SK-N-MC (cell line): ENCODE data around the gene VASP.

Source experiments
- DNase-seq: peaks from one replicate; pipeline ENCODE4 v3.0.0-alpha.2; 2011; ENCODE audit warnings: low read depth, low spot score
- H3K27ac ChIP-seq: fragments of 200-600 bp; sonication (generic); 2 replicates; pipeline ENCODE4 v1.5.1; 2016; ENCODE audit warnings: mixed run types
- H3K36me3 ChIP-seq: fragments of 200-600 bp; sonication (generic); 2 replicates; pipeline ENCODE4 v1.6.1; 2017; ENCODE audit warnings: antibody characterized with exemption, low read length, mixed read lengths; ENCODE audit not compliant: insufficient read depth
- H3K4me3 ChIP-seq: fragments of 200-600 bp; sonication (generic); 2 replicates; pipeline ENCODE4 v1.5.1; 2016
- H3K9ac ChIP-seq: fragments of 200-600 bp; sonication (generic); 2 replicates; pipeline ENCODE4 v1.8.0; 2017; ENCODE audit warnings: mixed run types, mixed read lengths; ENCODE audit not compliant: insufficient read length
- H3K9me3 ChIP-seq: fragments of 200-600 bp; sonication (generic); 2 replicates; pipeline ENCODE4 v1.6.1; 2017; ENCODE audit warnings: low read depth, mild to moderate bottlenecking, antibody characterized with exemption, low read length, moderate library complexity, mixed read lengths
- EZH2 ChIP-seq: fragments of 200-600 bp; sonication (generic); IDR thresholded peaks from one replicate; pipeline ENCODE4 v1.6.1; 2017; ENCODE audit warnings: antibody characterized with exemption
- FOXP2 ChIP-seq: optimal IDR thresholded peaks from 2 replicates; pipeline ENCODE3; 2011; ENCODE audit warnings: mild to moderate bottlenecking, moderate library complexity; ENCODE audit not compliant: insufficient read depth; ENCODE audit errors: extremely low read length, control extremely low read depth
- POLR2AphosphoS5 ChIP-seq: IDR thresholded peaks from 2 replicates; pipeline ENCODE4 v1.6.1; 2012; ENCODE audit warnings: mild to moderate bottlenecking, low read depth, low read length, borderline replicate concordance

VASP gene

DNA sequence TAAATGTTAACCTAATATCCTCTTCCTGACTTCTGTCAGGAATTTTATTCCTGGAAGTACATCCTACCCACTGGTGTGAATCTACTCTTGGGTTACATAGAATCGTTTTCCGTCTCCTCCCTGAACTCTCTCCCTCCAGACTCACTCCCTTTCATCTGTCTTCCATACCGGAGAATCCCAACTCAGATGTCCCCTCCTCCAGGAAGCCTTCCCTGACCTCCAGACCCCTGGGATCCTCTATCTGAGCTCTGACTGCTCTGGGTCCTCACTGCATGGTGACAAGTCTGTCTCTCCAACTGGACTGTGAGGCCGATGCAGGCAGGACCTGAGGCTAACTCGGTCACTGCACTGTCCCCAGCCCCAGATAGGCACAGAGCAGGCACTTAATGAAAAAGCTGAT, 52.8 kb downstream of the VASP start:
- TF ChIP-seq EZH2 (no peak), POLR2AphosphoS5 (no peak)
- Histone ChIP-seq H3K36me3 (no peaks in the 10 kb centered on the region), H3K4me3 (no peak overlapping the region), H3K9me3 (no peaks in the 10 kb centered on the region), H3K27ac (no peak overlapping the region), H3K9ac (no peak overlapping the region)
- DNase-seq, result no peak

GRCh38 chr19:45560686-45561085, 53.4 kb downstream of the VASP start:
- H3K36me3 ChIP-seq, result no peaks in the 10 kb centered on the region
- no peak overlapping the region for H3K27ac ChIP-seq
- H3K9me3 ChIP-seq, result no peaks in the 10 kb centered on the region
- no peak overlapping the region for H3K9ac ChIP-seq
- no peak overlapping the region for H3K4me3 ChIP-seq
- TF ChIP-seq POLR2AphosphoS5 (no peak), FOXP2 (no peak), EZH2 (no peak)
- DNase-seq, result no peak

- no peak for DNase-seq
- H3K27ac ChIP-seq, result no peak overlapping the region
- TF ChIP-seq FOXP2 (no peak), POLR2AphosphoS5 (no peak)
- H3K9me3 ChIP-seq, result no peaks in the 10 kb centered on the region
- no peak overlapping the region for H3K9ac ChIP-seq
- no peaks in the 10 kb centered on the region for H3K36me3 ChIP-seq
- H3K4me3 ChIP-seq, result no peak overlapping the region
Observed at GRCh38 chr19:45564131-45564780, 57.0 kb downstream of the VASP start.

- H3K27ac ChIP-seq, result no peak overlapping the region; the same call in 1 of the 2 replicates
- no peak for DNase-seq
- no peak overlapping the region for H3K9ac ChIP-seq
- TF ChIP-seq FOXP2 (no peak), POLR2AphosphoS5 (no peak), EZH2 (no peak)
- H3K36me3 ChIP-seq, result no peaks in the 10 kb centered on the region
- H3K9me3 ChIP-seq, result no peaks in the 10 kb centered on the region
- H3K4me3 ChIP-seq, result no peak overlapping the region
Observed at GRCh38 chr19:45567609-45568008, 60.3 kb downstream of the VASP start.

DNA sequence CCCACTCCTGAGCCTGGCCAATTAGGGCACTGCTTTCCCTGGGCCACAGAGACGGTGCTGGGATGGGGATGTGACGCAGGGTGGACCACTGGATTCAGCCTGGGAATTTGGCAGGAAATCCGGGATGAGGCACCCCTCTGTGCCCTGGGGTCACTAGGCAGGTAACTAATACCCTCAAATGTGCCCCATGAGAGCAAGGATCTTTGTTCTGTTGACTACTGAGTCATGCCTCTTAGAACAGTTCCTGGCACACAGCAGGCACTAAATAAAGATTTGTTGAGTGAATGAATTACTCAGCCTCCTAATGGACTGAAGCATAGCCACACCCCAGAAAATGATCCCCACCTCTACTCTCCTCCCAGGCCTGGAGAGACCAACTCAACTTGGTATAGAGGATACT, 61.5 kb downstream of the VASP start:
- Histone ChIP-seq H3K4me3 (no peak overlapping the region), H3K9ac (no peak overlapping the region), H3K27ac (no peak overlapping the region), H3K36me3 (no peaks in the 10 kb centered on the region), H3K9me3 (no peaks in the 10 kb centered on the region)
- TF ChIP-seq EZH2, result no peak
- TF ChIP-seq FOXP2, result no peak
- TF ChIP-seq POLR2AphosphoS5, result no peak
- no peak for DNase-seq

- no peaks in the 10 kb centered on the region for H3K9me3 ChIP-seq
- no peak for DNase-seq
- H3K36me3 ChIP-seq, result no peaks in the 10 kb centered on the region
- no peak overlapping the region for H3K4me3 ChIP-seq
- no peak overlapping the region for H3K9ac ChIP-seq
- no peak overlapping the region for H3K27ac ChIP-seq
- no peak for TF ChIP-seq POLR2AphosphoS5
- TF ChIP-seq FOXP2, result no peak
- no peak for TF ChIP-seq EZH2
Observed at GRCh38 chr19:45569619-45570421, 62.5 kb downstream of the VASP start.

- no peak for DNase-seq
- TF ChIP-seq EZH2, result no peak
- no peak for TF ChIP-seq FOXP2
- no peak for TF ChIP-seq POLR2AphosphoS5
- H3K4me3 ChIP-seq, result no peak overlapping the region
- no peak overlapping the region for H3K27ac ChIP-seq
- no peaks in the 10 kb centered on the region for H3K9me3 ChIP-seq
- no peaks in the 10 kb centered on the region for H3K36me3 ChIP-seq
- no peak overlapping the region for H3K9ac ChIP-seq
Observed at GRCh38 chr19:45571457-45572220, 64.4 kb downstream of the VASP start.

- H3K27ac ChIP-seq, result no peak overlapping the region
- H3K9ac ChIP-seq, result no peak overlapping the region
- TF ChIP-seq POLR2AphosphoS5 (no peak), EZH2 (no peak), FOXP2 (no peak)
- no peaks in the 10 kb centered on the region for H3K9me3 ChIP-seq
- no peak overlapping the region for H3K4me3 ChIP-seq
- H3K36me3 ChIP-seq, result no peaks in the 10 kb centered on the region
- no peak for DNase-seq
Observed at GRCh38 chr19:45574526-45574925, 67.2 kb downstream of the VASP start.
